Measurements from ENCODE around the gene ENO4.

The ENO4 gene

GRCh38 chr10:116888380-116889055 lies 39.2 kb downstream of the ENO4 start:
- DNase-seq (no peak), ATAC-seq (replicated peaks) (no peak)
- Mint-ChIP-seq H3K4me3 (no peak overlapping the region), H3K36me3 (ENCODE audit: insufficient read depth) (no peaks in the 10 kb centered on the region), H3K4me1 (ENCODE audit: low read depth in 2 of 2) (peaks cover 0 to 1% of the 10 kb centered on the region in 2 donors), H3K27ac (no peak overlapping the region), H3K27me3 (peaks cover 0 to 12% of the 10 kb centered on the region in 2 donors), H3K9me3 (no peaks in the 10 kb centered on the region)

- ATAC-seq (replicated peaks) (no peak), DNase-seq (no peak)
- H3K9me3 Mint-ChIP-seq: no peaks in the 10 kb centered on the region
- no peak overlapping the region for H3K4me3 Mint-ChIP-seq
- H3K36me3 Mint-ChIP-seq (ENCODE audit: insufficient read depth): no peaks in the 10 kb centered on the region
- peaks cover 0 to 13% of the 10 kb centered on the region in 2 donors for H3K27me3 Mint-ChIP-seq
- H3K27ac Mint-ChIP-seq: no peak overlapping the region
- peaks cover 0 to 2% of the 10 kb centered on the region in 2 donors for H3K4me1 Mint-ChIP-seq (ENCODE audit: low read depth in 2 of 2)
Measured at GRCh38 chr10:116889066-116889465, 39.8 kb downstream of the ENO4 start.

GRCh38 chr10:116891208-116891607 lies 41.9 kb downstream of the ENO4 start:
- Mint-ChIP-seq H3K36me3 (ENCODE audit: insufficient read depth) (no peaks in the 10 kb centered on the region), H3K27ac (no peak overlapping the region), H3K4me3 (no peak overlapping the region), H3K27me3 (peaks cover 0 to 13% of the 10 kb centered on the region in 2 donors), H3K4me1 (ENCODE audit: low read depth in 2 of 2) (peaks cover 0 to 2% of the 10 kb centered on the region in 2 donors), H3K9me3 (no peaks in the 10 kb centered on the region)
- DNase-seq (no peak), ATAC-seq (replicated peaks) (no peak)

- H3K4me3 Mint-ChIP-seq: no peak overlapping the region
- no peak for DNase-seq
- peaks cover 0 to 2% of the 10 kb centered on the region in 2 donors for H3K4me1 Mint-ChIP-seq (ENCODE audit: low read depth in 2 of 2)
- no peaks in the 10 kb centered on the region for H3K9me3 Mint-ChIP-seq
- no peaks in the 10 kb centered on the region for H3K36me3 Mint-ChIP-seq (ENCODE audit: insufficient read depth)
- H3K27ac Mint-ChIP-seq: no peak overlapping the region
- H3K27me3 Mint-ChIP-seq: peaks cover 0 to 13% of the 10 kb centered on the region in 2 donors
- ATAC-seq (replicated peaks): no peak
Measured at GRCh38 chr10:116892907-116893685, 43.8 kb downstream of the ENO4 start.

- Mint-ChIP-seq H3K36me3 (ENCODE audit: insufficient read depth) (no peaks in the 10 kb centered on the region), H3K9me3 (no peaks in the 10 kb centered on the region), H3K27ac (no peak overlapping the region), H3K4me3 (no peak overlapping the region), H3K4me1 (ENCODE audit: low read depth in 2 of 2) (peaks cover 0 to 2% of the 10 kb centered on the region in 2 donors), H3K27me3 (peaks cover 0 to 13% of the 10 kb centered on the region in 2 donors)
- DNase-seq (no peak), ATAC-seq (replicated peaks) (no peak)
Measured at GRCh38 chr10:116893686-116894037, 44.4 kb downstream of the ENO4 start.

- H3K9me3 Mint-ChIP-seq: no peaks in the 10 kb centered on the region
Measured at GRCh38 chr10:116899626-116900025, 50.3 kb downstream of the ENO4 start.

GRCh38 chr10:116905845-116906210 lies 56.5 kb downstream of the ENO4 start:
- Mint-ChIP-seq H3K4me3 (no peak overlapping the region), H3K27ac (no peak overlapping the region), H3K36me3 (ENCODE audit: insufficient read depth) (no peaks in the 10 kb centered on the region), H3K27me3 (no peaks in the 10 kb centered on the region), H3K4me1 (ENCODE audit: low read depth in 2 of 2) (no peaks in the 10 kb centered on the region), H3K9me3 (no peaks in the 10 kb centered on the region)
- ATAC-seq (replicated peaks) (no peak), DNase-seq (no peak)

More at GRCh38 chr10:116899626-116900025, 50.3 kb downstream of the ENO4 start:
- Mint-ChIP-seq H3K36me3 (ENCODE audit: insufficient read depth) (no peaks in the 10 kb centered on the region), H3K4me1 (ENCODE audit: low read depth in 2 of 2) (no peaks in the 10 kb centered on the region), H3K27ac (no peak overlapping the region), H3K27me3 (no peaks in the 10 kb centered on the region), H3K4me3 (no peak overlapping the region)
- no peak for DNase-seq
- ATAC-seq (replicated peaks): no peak

GRCh38 chr10:116907245-116907987 lies 58.1 kb downstream of the ENO4 start:
- Mint-ChIP-seq H3K36me3 (ENCODE audit: insufficient read depth) (no peaks in the 10 kb centered on the region), H3K4me1 (ENCODE audit: low read depth in 2 of 2) (no peaks in the 10 kb centered on the region), H3K27me3 (no peaks in the 10 kb centered on the region), H3K4me3 (no peak overlapping the region), H3K9me3 (no peaks in the 10 kb centered on the region), H3K27ac (no peak overlapping the region)
- DNase-seq: no peak
- no peak for ATAC-seq (replicated peaks)

- Mint-ChIP-seq H3K4me3 (no peak overlapping the region), H3K27me3 (no peaks in the 10 kb centered on the region), H3K9me3 (no peaks in the 10 kb centered on the region), H3K27ac (no peak overlapping the region), H3K4me1 (ENCODE audit: low read depth in 2 of 2) (no peaks in the 10 kb centered on the region), H3K36me3 (ENCODE audit: insufficient read depth) (no peaks in the 10 kb centered on the region)
- no peak for ATAC-seq (replicated peaks)
- DNase-seq: no peak
Measured at GRCh38 chr10:116909307-116909706, 60.0 kb downstream of the ENO4 start.

GRCh38 chr10:116910910-116911309 lies 61.6 kb downstream of the ENO4 start:
- no peaks in the 10 kb centered on the region for H3K27me3 Mint-ChIP-seq
- DNase-seq: no peak
- no peaks in the 10 kb centered on the region for H3K36me3 Mint-ChIP-seq (ENCODE audit: insufficient read depth)
- no peaks in the 10 kb centered on the region for H3K9me3 Mint-ChIP-seq
- H3K4me1 Mint-ChIP-seq (ENCODE audit: low read depth in 2 of 2): no peaks in the 10 kb centered on the region
- no peak overlapping the region for H3K27ac Mint-ChIP-seq
- no peak for ATAC-seq (replicated peaks)
- H3K4me3 Mint-ChIP-seq: no peak overlapping the region

GRCh38 chr10:116912162-116912561 lies 62.9 kb downstream of the ENO4 start:
- no peak for ATAC-seq (replicated peaks)
- no peaks in the 10 kb centered on the region for H3K36me3 Mint-ChIP-seq (ENCODE audit: insufficient read depth)
- H3K9me3 Mint-ChIP-seq: no peaks in the 10 kb centered on the region
- H3K4me1 Mint-ChIP-seq (ENCODE audit: low read depth in 2 of 2): no peaks in the 10 kb centered on the region
- no peak for DNase-seq
- H3K27me3 Mint-ChIP-seq: no peaks in the 10 kb centered on the region
- H3K27ac Mint-ChIP-seq: no peak overlapping the region
- no peak overlapping the region for H3K4me3 Mint-ChIP-seq

- DNase-seq (no peak), ATAC-seq (replicated peaks) (no peak)
- no peaks in the 10 kb centered on the region for H3K27me3 Mint-ChIP-seq
- H3K4me3 Mint-ChIP-seq: no peak overlapping the region
- H3K36me3 Mint-ChIP-seq (ENCODE audit: insufficient read depth): no peaks in the 10 kb centered on the region
- no peaks in the 10 kb centered on the region for H3K4me1 Mint-ChIP-seq (ENCODE audit: low read depth in 2 of 2)
- H3K27ac Mint-ChIP-seq: no peak overlapping the region
- H3K9me3 Mint-ChIP-seq: no peaks in the 10 kb centered on the region
Measured at GRCh38 chr10:116913695-116914094, 64.4 kb downstream of the ENO4 start.

GRCh38 chr10:116915340-116915739 lies 66.0 kb downstream of the ENO4 start:
- H3K4me3 Mint-ChIP-seq: no peak overlapping the region
- H3K27ac Mint-ChIP-seq: no peak overlapping the region
- H3K4me1 Mint-ChIP-seq (ENCODE audit: low read depth in 2 of 2): no peaks in the 10 kb centered on the region
- H3K27me3 Mint-ChIP-seq: no peaks in the 10 kb centered on the region
- H3K9me3 Mint-ChIP-seq: no peaks in the 10 kb centered on the region
- H3K36me3 Mint-ChIP-seq (ENCODE audit: insufficient read depth): no peaks in the 10 kb centered on the region
- ATAC-seq (replicated peaks) (no peak), DNase-seq (no peak)

GRCh38 chr10:116917481-116917880 lies 68.2 kb downstream of the ENO4 start:
- Mint-ChIP-seq H3K27me3 (no peaks in the 10 kb centered on the region), H3K27ac (no peak overlapping the region), H3K9me3 (no peaks in the 10 kb centered on the region), H3K4me3 (no peak overlapping the region), H3K4me1 (ENCODE audit: low read depth in 2 of 2) (no peaks in the 10 kb centered on the region), H3K36me3 (ENCODE audit: insufficient read depth) (no peaks in the 10 kb centered on the region)
- DNase-seq (no peak), ATAC-seq (replicated peaks) (no peak)
